Type B pancreatic cell (in vitro differentiated cells): ENCODE measurements around the gene U2SURP. TPM values are rescaled to one million over a fixed set of nuclear protein-coding genes. Genes with fewer than 3 reads are reported as not detected.

Experiments
- DNase-seq: peaks from one replicate; pipeline ENCODE4 v3.0.0; 2021; ENCODE audit warnings: mixed read lengths; ENCODE audit not compliant: unreplicated experiment; ENCODE audit errors: extremely low spot score
- H3K27ac Mint-ChIP-seq: 2 replicates; pipeline ENCODE4 v1.8.0; 2021; ENCODE audit warnings: mild to moderate bottlenecking, mixed read lengths
- H3K27me3 Mint-ChIP-seq: 2 replicates; pipeline ENCODE4 v1.8.0; 2021; ENCODE audit warnings: mixed read lengths
- H3K36me3 Mint-ChIP-seq: 2 replicates; pipeline ENCODE4 v1.8.0; 2021; ENCODE audit warnings: mixed read lengths
- H3K4me1 Mint-ChIP-seq: one replicate; pipeline ENCODE4 v1.8.0; 2021; ENCODE audit warnings: mixed read lengths; ENCODE audit not compliant: unreplicated experiment
- H3K4me3 Mint-ChIP-seq: 2 replicates; pipeline ENCODE4 v1.8.0; 2021; ENCODE audit warnings: mild to moderate bottlenecking, mixed read lengths
- H3K9me3 Mint-ChIP-seq: 2 replicates; pipeline ENCODE4 v1.8.0; 2021; ENCODE audit warnings: mixed read lengths
- total RNA-seq: library from RNA; stranded (reverse); gene quantifications from 2 replicates; pipeline ENCODE4 v1.2.1, GENCODE V29; 2021; ENCODE audit warnings: low replicate concordance
- TF ChIP-seq, protein P1 (sequence below): fragments of 200-600 bp; sonication (generic); conservative IDR thresholded peaks from 2 replicates; pipeline ENCODE4 v1.5.0; 2021; ENCODE audit warnings: antibody characterized with exemption, mild to moderate bottlenecking

U2SURP gene
- total RNA-seq, 1 donor from 2014 or later, result 129 TPM

DNA sequence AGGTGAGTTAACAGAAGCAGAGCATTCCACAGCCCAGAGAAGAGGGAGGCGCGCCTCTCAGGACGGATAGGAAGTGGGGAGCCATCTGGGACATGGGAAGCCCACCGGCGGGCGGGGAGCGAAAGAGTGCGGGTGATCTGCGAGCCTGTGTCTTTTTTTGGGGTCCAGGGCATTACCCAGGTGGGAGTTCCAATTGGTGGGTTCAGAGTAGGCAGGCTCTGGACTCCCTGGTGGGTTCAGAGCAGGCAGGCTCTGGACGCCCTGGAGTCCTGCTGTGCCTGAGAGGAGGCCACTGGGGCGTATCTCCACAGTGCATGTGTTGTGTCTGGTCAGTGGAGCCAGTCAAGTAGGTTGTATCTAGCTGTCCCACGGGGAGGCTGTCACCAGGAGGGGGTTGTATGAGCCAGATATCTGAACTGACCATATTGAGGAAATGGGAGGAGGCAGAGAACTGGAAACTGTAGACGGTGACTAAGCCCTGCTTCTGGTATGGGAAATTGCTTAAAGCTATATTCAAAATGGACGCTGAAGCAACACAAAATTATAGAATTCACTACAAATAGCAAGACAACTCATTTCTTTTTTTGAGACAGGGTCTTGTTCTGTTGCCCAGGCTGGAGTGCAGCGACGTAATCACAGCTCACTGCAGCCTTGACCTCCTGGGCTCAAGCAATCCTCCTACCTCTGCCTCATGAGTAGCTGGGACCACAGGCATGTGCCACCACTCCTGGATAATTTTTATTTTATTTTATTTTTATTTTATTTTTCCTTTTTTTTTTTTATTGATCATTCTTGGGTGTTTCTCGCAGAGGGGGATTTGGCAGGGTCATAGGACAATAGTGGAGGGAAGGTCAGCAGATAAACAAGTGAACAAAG is 83.7 kb downstream of the U2SURP start:
- no peak overlapping the region for H3K4me3 Mint-ChIP-seq

DNA sequence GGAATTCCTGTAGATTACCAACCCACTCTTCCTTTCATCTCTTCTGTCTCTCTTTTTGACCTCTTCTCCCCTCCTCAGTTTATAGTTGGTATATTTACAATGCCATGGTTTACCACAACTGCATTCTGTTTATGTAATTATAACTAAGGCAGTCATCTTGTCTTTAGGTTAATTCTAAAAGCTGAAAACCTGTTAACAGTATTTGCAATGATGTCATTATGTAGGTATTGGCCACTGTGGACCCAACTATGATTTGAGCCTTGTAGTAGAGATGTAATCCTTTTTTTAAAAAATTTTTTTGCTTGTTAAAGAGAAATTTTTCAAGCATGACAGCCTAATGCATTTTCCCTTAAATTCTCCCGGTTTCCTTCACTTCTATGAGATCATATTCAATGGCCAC is 87.5 kb downstream of the U2SURP start:
- no peak for DNase-seq
- no peaks in the 10 kb centered on the region for H3K9me3 Mint-ChIP-seq
- peaks cover 3% of the 10 kb centered on the region for H3K27me3 Mint-ChIP-seq
- no peaks in the 10 kb centered on the region for H3K36me3 Mint-ChIP-seq
- H3K27ac Mint-ChIP-seq, result no peak overlapping the region
- H3K4me1 Mint-ChIP-seq, result peaks cover 4% of the 10 kb centered on the region
- no peak overlapping the region for H3K4me3 Mint-ChIP-seq
- TF ChIP-seq, protein P1, sequence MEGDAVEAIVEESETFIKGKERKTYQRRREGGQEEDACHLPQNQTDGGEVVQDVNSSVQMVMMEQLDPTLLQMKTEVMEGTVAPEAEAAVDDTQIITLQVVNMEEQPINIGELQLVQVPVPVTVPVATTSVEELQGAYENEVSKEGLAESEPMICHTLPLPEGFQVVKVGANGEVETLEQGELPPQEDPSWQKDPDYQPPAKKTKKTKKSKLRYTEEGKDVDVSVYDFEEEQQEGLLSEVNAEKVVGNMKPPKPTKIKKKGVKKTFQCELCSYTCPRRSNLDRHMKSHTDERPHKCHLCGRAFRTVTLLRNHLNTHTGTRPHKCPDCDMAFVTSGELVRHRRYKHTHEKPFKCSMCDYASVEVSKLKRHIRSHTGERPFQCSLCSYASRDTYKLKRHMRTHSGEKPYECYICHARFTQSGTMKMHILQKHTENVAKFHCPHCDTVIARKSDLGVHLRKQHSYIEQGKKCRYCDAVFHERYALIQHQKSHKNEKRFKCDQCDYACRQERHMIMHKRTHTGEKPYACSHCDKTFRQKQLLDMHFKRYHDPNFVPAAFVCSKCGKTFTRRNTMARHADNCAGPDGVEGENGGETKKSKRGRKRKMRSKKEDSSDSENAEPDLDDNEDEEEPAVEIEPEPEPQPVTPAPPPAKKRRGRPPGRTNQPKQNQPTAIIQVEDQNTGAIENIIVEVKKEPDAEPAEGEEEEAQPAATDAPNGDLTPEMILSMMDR, result no peak

More for the DNA sequence above, 83.7 kb downstream of the U2SURP start:
- Mint-ChIP-seq H3K27me3 (no peaks in the 10 kb centered on the region), H3K4me1 (peaks cover 4% of the 10 kb centered on the region), H3K27ac (no peak overlapping the region), H3K36me3 (no peaks in the 10 kb centered on the region), H3K9me3 (no peaks in the 10 kb centered on the region)
- TF ChIP-seq, protein P1, result no peak
- DNase-seq, result no peak

GRCh38 chr3:143089965-143090364 is 88.6 kb downstream of the U2SURP start:
- peaks cover 3% of the 10 kb centered on the region for H3K27me3 Mint-ChIP-seq
- no peak for DNase-seq
- H3K4me1 Mint-ChIP-seq, result peaks cover 4% of the 10 kb centered on the region
- TF ChIP-seq, protein P1, result no peak
- H3K27ac Mint-ChIP-seq, result no peak overlapping the region
- no peak overlapping the region for H3K4me3 Mint-ChIP-seq
- no peaks in the 10 kb centered on the region for H3K36me3 Mint-ChIP-seq
- H3K9me3 Mint-ChIP-seq, result no peaks in the 10 kb centered on the region

DNA sequence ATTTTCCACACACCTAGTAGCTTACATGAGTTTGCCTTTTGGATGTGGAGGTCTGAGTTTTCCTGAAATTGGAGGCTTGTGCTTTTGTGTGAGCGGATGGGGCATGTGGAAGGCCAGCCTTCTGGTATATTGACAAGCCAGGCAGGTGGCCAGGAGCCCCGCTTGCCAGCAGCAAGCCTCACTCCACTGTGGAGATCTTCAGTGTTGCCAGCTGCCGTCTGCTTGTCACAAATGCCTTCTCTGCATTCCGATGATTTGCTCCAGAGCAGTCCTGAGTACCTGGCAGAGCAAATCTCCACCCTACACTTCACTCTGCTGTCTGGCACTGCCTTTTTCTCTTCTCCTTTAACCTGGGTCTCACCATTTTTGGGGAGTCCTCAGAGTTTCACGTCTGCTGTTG is 89.1 kb downstream of the U2SURP start:
- Mint-ChIP-seq H3K36me3 (no peaks in the 10 kb centered on the region), H3K4me1 (peaks cover 4% of the 10 kb centered on the region), H3K9me3 (no peaks in the 10 kb centered on the region), H3K27ac (no peak overlapping the region), H3K27me3 (peaks cover 3% of the 10 kb centered on the region), H3K4me3 (no peak overlapping the region)
- TF ChIP-seq, protein P1, result no peak
- no peak for DNase-seq

- Mint-ChIP-seq H3K9me3 (no peaks in the 10 kb centered on the region), H3K4me3 (no peak overlapping the region), H3K27ac (no peak overlapping the region), H3K36me3 (no peaks in the 10 kb centered on the region), H3K27me3 (peaks cover 3% of the 10 kb centered on the region), H3K4me1 (peaks cover 4% of the 10 kb centered on the region)
- no peak for DNase-seq
- TF ChIP-seq, protein P1, result no peak
These were observed 89.8 kb downstream of the U2SURP start for GRCh38 chr3:143090976-143091837.
